ENCODE measurements around the gene COL23A1.

- TF ChIP-seq SP1 (IDR thresholded peaks at IDR 0.05) (no peak), SP1 (CRISPR knock-in tag; IDR thresholded peaks at IDR 0.05) (no peak), CTCF (CRISPR knock-in tag; IDR thresholded peaks at IDR 0.05) (no peak), ZKSCAN8 (CRISPR knock-in tag; IDR thresholded peaks at IDR 0.05; ENCODE audit: borderline replicate concordance) (no peak), POLR2A (IDR thresholded peaks at IDR 0.05; ENCODE audit: insufficient read depth in 1 of 2, low read depth in 2 of 2, low read length in 2 of 2) (no peak), TAF1 (CRISPR knock-in tag; IDR thresholded peaks at IDR 0.05) (no peak), EP300 (IDR thresholded peaks at IDR 0.05; ENCODE audit: low read depth in 2 of 2, low read length in 2 of 2) (no peak), EP300 (CRISPR knock-in tag; IDR thresholded peaks at IDR 0.05; ENCODE audit: borderline replicate concordance) (no peak), ZBTB20 (CRISPR knock-in tag; IDR thresholded peaks at IDR 0.05; ENCODE audit: borderline replicate concordance, low read depth) (no peak), SNRNP70 (IDR thresholded peaks at IDR 0.05; ENCODE audit: low read depth, low read length) (no peak), RNF219 (CRISPR knock-in tag; IDR thresholded peaks at IDR 0.05) (no peak)
- TF ChIP-seq, protein P1, sequence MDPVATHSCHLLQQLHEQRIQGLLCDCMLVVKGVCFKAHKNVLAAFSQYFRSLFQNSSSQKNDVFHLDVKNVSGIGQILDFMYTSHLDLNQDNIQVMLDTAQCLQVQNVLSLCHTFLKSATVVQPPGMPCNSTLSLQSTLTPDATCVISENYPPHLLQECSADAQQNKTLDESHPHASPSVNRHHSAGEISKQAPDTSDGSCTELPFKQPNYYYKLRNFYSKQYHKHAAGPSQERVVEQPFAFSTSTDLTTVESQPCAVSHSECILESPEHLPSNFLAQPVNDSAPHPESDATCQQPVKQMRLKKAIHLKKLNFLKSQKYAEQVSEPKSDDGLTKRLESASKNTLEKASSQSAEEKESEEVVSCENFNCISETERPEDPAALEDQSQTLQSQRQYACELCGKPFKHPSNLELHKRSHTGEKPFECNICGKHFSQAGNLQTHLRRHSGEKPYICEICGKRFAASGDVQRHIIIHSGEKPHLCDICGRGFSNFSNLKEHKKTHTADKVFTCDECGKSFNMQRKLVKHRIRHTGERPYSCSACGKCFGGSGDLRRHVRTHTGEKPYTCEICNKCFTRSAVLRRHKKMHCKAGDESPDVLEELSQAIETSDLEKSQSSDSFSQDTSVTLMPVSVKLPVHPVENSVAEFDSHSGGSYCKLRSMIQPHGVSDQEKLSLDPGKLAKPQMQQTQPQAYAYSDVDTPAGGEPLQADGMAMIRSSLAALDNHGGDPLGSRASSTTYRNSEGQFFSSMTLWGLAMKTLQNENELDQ (CRISPR knock-in tag; IDR thresholded peaks at IDR 0.05; ENCODE audit: borderline replicate concordance), result no peak
These were observed 236.7 kb downstream of the COL23A1 start for GRCh38 chr5:178353461-178353860.
